NOMO-1 treated with DMSO at 0.1 percent for 48 hours (cell line): ENCODE data around the gene MAN1A2.
"Not testable (repeated sequence)": the region's sequence is repeated elsewhere in the genome, so short reads cannot be mapped to it uniquely, and the experiment has no call there.

ENCODE experiments used
- DNase-seq: peaks from one replicate; lab custom pipeline; 2025; ENCODE audit not compliant: unreplicated experiment; lab: John Stamatoyannopoulos, UW

The MAN1A2 gene

GRCh38 chr1:117396636-117397035 is 29.4 kb downstream of the MAN1A2 start:
- DNase-seq: no peak

GRCh38 chr1:117398957-117399356 is 31.7 kb downstream of the MAN1A2 start:
- DNase-seq: no peak

- no peak for DNase-seq
Observed at GRCh38 chr1:117401761-117402160, 34.5 kb downstream of the MAN1A2 start.

- no peak for DNase-seq
Observed at GRCh38 chr1:117403597-117403996, 36.3 kb downstream of the MAN1A2 start.

GRCh38 chr1:117405042-117405441 is 37.8 kb downstream of the MAN1A2 start:
- no peak for DNase-seq

GRCh38 chr1:117412472-117412871 is 45.2 kb downstream of the MAN1A2 start:
- DNase-seq: no peak

- no peak for DNase-seq
Observed at GRCh38 chr1:117413412-117413811, 46.2 kb downstream of the MAN1A2 start.

- DNase-seq: no peak
Observed at GRCh38 chr1:117414943-117415342, 47.7 kb downstream of the MAN1A2 start.

- DNase-seq: no peak
Observed at GRCh38 chr1:117416004-117416403, 48.8 kb downstream of the MAN1A2 start.

GRCh38 chr1:117416546-117417125 is 49.4 kb downstream of the MAN1A2 start:
- DNase-seq: no peak

GRCh38 chr1:117425050-117425734 is 57.9 kb downstream of the MAN1A2 start:
- no peak for DNase-seq

- no peak for DNase-seq
Observed at GRCh38 chr1:117427297-117427696, 60.0 kb downstream of the MAN1A2 start.

- DNase-seq: no peak
Observed at GRCh38 chr1:117433943-117434342, 66.7 kb downstream of the MAN1A2 start.

GRCh38 chr1:117436513-117436912 is 69.3 kb downstream of the MAN1A2 start:
- DNase-seq: no peak

- DNase-seq: no peak
Observed at GRCh38 chr1:117447661-117448060, 80.4 kb downstream of the MAN1A2 start.

GRCh38 chr1:117452216-117452615 is 85.0 kb downstream of the MAN1A2 start:
- no peak for DNase-seq

GRCh38 chr1:117453958-117454357 is 86.7 kb downstream of the MAN1A2 start:
- no peak for DNase-seq

GRCh38 chr1:117458410-117458809 is 91.2 kb downstream of the MAN1A2 start:
- not testable (repeated sequence) for DNase-seq

GRCh38 chr1:117466761-117467160 is 99.5 kb downstream of the MAN1A2 start:
- no peak for DNase-seq

- DNase-seq: no peak
Observed at GRCh38 chr1:117467336-117467735, 100.1 kb downstream of the MAN1A2 start.

GRCh38 chr1:117473063-117473462 is 105.8 kb downstream of the MAN1A2 start:
- no peak for DNase-seq

GRCh38 chr1:117475495-117475894 is 108.2 kb downstream of the MAN1A2 start:
- not testable (repeated sequence) for DNase-seq

- DNase-seq: no peak
Observed at GRCh38 chr1:117479086-117479485, 111.8 kb downstream of the MAN1A2 start.
